Testis (tissue), 2 donors: ENCODE results near the gene TBC1D22A.

Experiments used
- CTCF ChIP-seq, 3 experiments: fragments of 450-650 bp in 2 of 3; fragments of 200-600 bp in 1 of 3; sonication (generic) in 1 of 3; IDR thresholded peaks; one replicate each; pipeline ENCODE4 v1.5.1; 2016 to 2019; ENCODE audit warnings: antibody characterized with exemption in 3 of 3, mild to moderate bottlenecking in 2 of 3, moderate library complexity in 1 of 3
- POLR2A ChIP-seq: fragments of 450-650 bp; IDR thresholded peaks from one replicate; pipeline ENCODE4 v1.6.1; 2017; ENCODE audit warnings: antibody characterized with exemption, mild to moderate bottlenecking, moderate library complexity

GRCh38 chr22:46951973-46952372, 189.5 kb downstream of the TBC1D22A start:
- TF ChIP-seq CTCF (IDR thresholded peaks at IDR 0.05) (no peak), POLR2A (no peak)
